Panc1 (cell line): Measurements from ENCODE around the gene SORL1-AS1.

ENCODE experiments used
- CTCF ChIP-seq: fragments of 450-650 bp; IDR thresholded peaks from 2 replicates; pipeline ENCODE4 v1.5.1; 2017; ENCODE audit warnings: mild to moderate bottlenecking
- REST ChIP-seq, 2 experiments: IDR thresholded peaks; 2 replicates each; pipeline ENCODE4 v1.6.1; 2011 to 2012; ENCODE audit warnings: low read depth in 2 of 2, control low read depth in 1 of 2, low read length in 1 of 2, mild to moderate bottlenecking in 1 of 2, moderate library complexity in 1 of 2; ENCODE audit not compliant: insufficient read depth in 1 of 2

GRCh38 chr11:121460941-121461514 lies 8.3 kb upstream of the SORL1-AS1 start:
- no peak for TF ChIP-seq CTCF
- TF ChIP-seq REST (IDR thresholded peaks at IDR 0.05; ENCODE audit: insufficient read depth in 1 of 2, low read depth in 2 of 2, low read length in 1 of 2), result no peak
